ENCODE results near the gene CDC42EP4.

Gene CDC42EP4

DNA sequence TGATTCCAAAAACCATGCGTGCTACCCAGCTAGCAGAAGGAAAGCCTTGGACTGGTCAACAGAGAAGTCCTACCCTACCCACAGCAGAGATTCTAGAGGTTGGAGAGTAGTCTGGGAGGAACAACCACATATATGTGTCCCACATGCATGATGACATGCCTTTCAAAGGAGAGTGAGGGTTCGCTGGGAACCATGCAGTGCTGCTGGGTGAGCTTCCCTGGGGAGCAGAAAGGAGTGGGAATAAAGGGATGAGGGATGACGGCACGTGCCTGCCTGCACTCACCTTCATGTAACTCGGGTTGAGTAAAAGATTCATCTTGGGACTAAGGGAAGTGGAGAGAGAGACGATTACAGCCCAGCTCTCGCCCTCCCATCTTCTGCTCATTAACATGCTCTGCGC lies 59.9 kb downstream of the CDC42EP4 start:
- no peak for DNase-seq (ENCODE audit: low spot score)

GRCh38 chr17:73250851-73251640 lies 60.8 kb downstream of the CDC42EP4 start:
- no peak for DNase-seq (ENCODE audit: low spot score)

- no peak for DNase-seq (ENCODE audit: low spot score)
Measured at GRCh38 chr17:73249700-73250099, 62.1 kb downstream of the CDC42EP4 start.

DNA sequence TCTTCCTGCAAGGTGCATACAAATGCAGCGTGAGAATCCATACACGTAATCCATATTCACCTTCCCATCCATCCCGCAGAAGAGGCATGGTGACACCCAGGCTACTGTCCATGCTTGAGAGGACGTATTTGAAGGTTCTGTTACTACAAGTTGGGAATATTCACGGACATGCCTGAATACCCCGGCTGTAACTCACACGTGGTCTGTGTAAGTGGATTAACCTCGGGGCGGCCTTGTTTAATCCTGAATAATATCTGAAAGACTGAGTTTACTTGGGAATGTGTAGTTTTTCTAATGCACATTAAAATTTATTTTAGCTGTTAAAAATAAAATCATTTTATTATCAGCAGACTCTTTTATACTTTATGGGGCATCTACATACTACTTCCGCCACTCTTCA lies 63.3 kb downstream of the CDC42EP4 start:
- DNase-seq (ENCODE audit: low spot score), result no peak

GRCh38 chr17:73247726-73248125 lies 64.1 kb downstream of the CDC42EP4 start:
- no peak for DNase-seq (ENCODE audit: low spot score)

- DNase-seq (ENCODE audit: low spot score), result no peak
Measured at GRCh38 chr17:73240561-73240960, 71.2 kb downstream of the CDC42EP4 start.

- no peak for DNase-seq (ENCODE audit: low spot score)
Measured at GRCh38 chr17:73237714-73238113, 74.1 kb downstream of the CDC42EP4 start.

- no peak for DNase-seq (ENCODE audit: low spot score)
Measured at GRCh38 chr17:73234736-73235135, 77.1 kb downstream of the CDC42EP4 start.
